Measurements from ENCODE around the gene LEP.

Gene LEP

GRCh38 chr7:128203710-128204214 is 37.3 kb upstream of the LEP start:
- H3K36me3 ChIP-seq (ENCODE audit: insufficient read depth, low read length): no peaks in the 10 kb centered on the region
- H3K9me3 ChIP-seq (ENCODE audit: insufficient read depth, low read depth, low read length): no peaks in the 10 kb centered on the region
- no peak overlapping the region for H3K4me3 ChIP-seq (ENCODE audit: low read length)
- 80% methylated on average over 8 of the region's 8 CpGs for WGBS
- no peak overlapping the region for H3K9ac ChIP-seq (ENCODE audit: low read depth, low read length)
- H3K27ac ChIP-seq (ENCODE audit: low read depth, low read length): no peak overlapping the region
- H3K27me3 ChIP-seq (ENCODE audit: insufficient read depth, low read length): peaks cover 68% of the 10 kb centered on the region
- H3K4me1 ChIP-seq (ENCODE audit: insufficient read depth, low read length): 0 out of 2 replicates have a peak, but pooled peaks cover 4% of the 10 kb centered on the region

- Histone ChIP-seq H3K27ac (ENCODE audit: low read depth, low read length) (no peak overlapping the region), H3K9me3 (ENCODE audit: insufficient read depth, low read depth, low read length) (no peaks in the 10 kb centered on the region), H3K36me3 (ENCODE audit: insufficient read depth, low read length) (no peaks in the 10 kb centered on the region), H3K9ac (ENCODE audit: low read depth, low read length) (no peak overlapping the region), H3K27me3 (ENCODE audit: insufficient read depth, low read length) (peaks cover 64% of the 10 kb centered on the region), H3K4me3 (ENCODE audit: low read length) (no peak overlapping the region), H3K4me1 (ENCODE audit: insufficient read depth, low read length) (0 out of 2 replicates have a peak, but pooled peaks cover 4% of the 10 kb centered on the region)
- WGBS: 95% methylated on average over 5 of the region's 5 CpGs
Measured at GRCh38 chr7:128204455-128204854, 36.6 kb upstream of the LEP start.

GRCh38 chr7:128205068-128205467 is 36.0 kb upstream of the LEP start:
- Histone ChIP-seq H3K4me1 (ENCODE audit: insufficient read depth, low read length) (0 out of 2 replicates have a peak, but pooled peaks cover 4% of the 10 kb centered on the region), H3K27me3 (ENCODE audit: insufficient read depth, low read length) (peaks cover 59% of the 10 kb centered on the region), H3K27ac (ENCODE audit: low read depth, low read length) (no peak overlapping the region), H3K36me3 (ENCODE audit: insufficient read depth, low read length) (no peaks in the 10 kb centered on the region), H3K4me3 (ENCODE audit: low read length) (no peak overlapping the region), H3K9ac (ENCODE audit: low read depth, low read length) (no peak overlapping the region), H3K9me3 (ENCODE audit: insufficient read depth, low read depth, low read length) (no peaks in the 10 kb centered on the region)
- WGBS: 92% methylated on average over 4 of the region's 4 CpGs

- Histone ChIP-seq H3K27ac (ENCODE audit: low read depth, low read length) (no peak overlapping the region), H3K4me3 (ENCODE audit: low read length) (no peak overlapping the region), H3K9ac (ENCODE audit: low read depth, low read length) (no peak overlapping the region), H3K4me1 (ENCODE audit: insufficient read depth, low read length) (0 out of 2 replicates have a peak, but pooled peaks cover 4% of the 10 kb centered on the region), H3K27me3 (ENCODE audit: insufficient read depth, low read length) (peaks cover 57% of the 10 kb centered on the region), H3K9me3 (ENCODE audit: insufficient read depth, low read depth, low read length) (no peaks in the 10 kb centered on the region), H3K36me3 (ENCODE audit: insufficient read depth, low read length) (no peaks in the 10 kb centered on the region)
- 86% methylated on average over 16 of the region's 16 CpGs for WGBS
Measured at GRCh38 chr7:128206017-128206746, 34.9 kb upstream of the LEP start.

GRCh38 chr7:128206747-128207500 is 34.2 kb upstream of the LEP start:
- no peak overlapping the region for H3K4me3 ChIP-seq (ENCODE audit: low read length)
- WGBS: 73% methylated on average over 9 of the region's 9 CpGs

GRCh38 chr7:128207609-128208008 is 33.5 kb upstream of the LEP start:
- Histone ChIP-seq H3K4me3 (ENCODE audit: low read length) (no peak overlapping the region), H3K9ac (ENCODE audit: low read depth, low read length) (no peak overlapping the region), H3K9me3 (ENCODE audit: insufficient read depth, low read depth, low read length) (no peaks in the 10 kb centered on the region), H3K27ac (ENCODE audit: low read depth, low read length) (no peak overlapping the region), H3K36me3 (ENCODE audit: insufficient read depth, low read length) (no peaks in the 10 kb centered on the region), H3K4me1 (ENCODE audit: insufficient read depth, low read length) (peaks cover 10% of the 10 kb centered on the region; the same call in 1 of the 2 replicates), H3K27me3 (ENCODE audit: insufficient read depth, low read length) (peaks cover 43% of the 10 kb centered on the region)
- WGBS: 62% methylated on average over 4 of the region's 4 CpGs

More at GRCh38 chr7:128206747-128207500, 34.2 kb upstream of the LEP start:
- H3K27me3 ChIP-seq (ENCODE audit: insufficient read depth, low read length): peaks cover 50% of the 10 kb centered on the region
- peaks cover 5% of the 10 kb centered on the region; the same call in 1 of the 2 replicates for H3K4me1 ChIP-seq (ENCODE audit: insufficient read depth, low read length)
- H3K9me3 ChIP-seq (ENCODE audit: insufficient read depth, low read depth, low read length): no peaks in the 10 kb centered on the region
- no peak overlapping the region for H3K9ac ChIP-seq (ENCODE audit: low read depth, low read length)
- no peak overlapping the region for H3K27ac ChIP-seq (ENCODE audit: low read depth, low read length)
- no peaks in the 10 kb centered on the region for H3K36me3 ChIP-seq (ENCODE audit: insufficient read depth, low read length)

GRCh38 chr7:128209229-128210035 is 31.6 kb upstream of the LEP start:
- Histone ChIP-seq H3K4me1 (ENCODE audit: insufficient read depth, low read length) (peaks cover 10% of the 10 kb centered on the region; the same call in 1 of the 2 replicates), H3K27me3 (ENCODE audit: insufficient read depth, low read length) (peaks cover 25% of the 10 kb centered on the region), H3K27ac (ENCODE audit: low read depth, low read length) (no peak overlapping the region), H3K36me3 (ENCODE audit: insufficient read depth, low read length) (no peaks in the 10 kb centered on the region), H3K9ac (ENCODE audit: low read depth, low read length) (no peak overlapping the region), H3K9me3 (ENCODE audit: insufficient read depth, low read depth, low read length) (no peaks in the 10 kb centered on the region), H3K4me3 (ENCODE audit: low read length) (no peak overlapping the region)
- WGBS: 54% methylated on average over 28 of the region's 28 CpGs

GRCh38 chr7:128210036-128210347 is 31.1 kb upstream of the LEP start:
- H3K9ac ChIP-seq (ENCODE audit: low read depth, low read length): no peak overlapping the region
- no peak overlapping the region for H3K27ac ChIP-seq (ENCODE audit: low read depth, low read length)
- H3K4me1 ChIP-seq (ENCODE audit: insufficient read depth, low read length): peaks cover 10% of the 10 kb centered on the region; the same call in 1 of the 2 replicates
- 47% methylated on average over 3 of the region's 3 CpGs for WGBS
- no peaks in the 10 kb centered on the region for H3K36me3 ChIP-seq (ENCODE audit: insufficient read depth, low read length)
- peaks cover 22% of the 10 kb centered on the region for H3K27me3 ChIP-seq (ENCODE audit: insufficient read depth, low read length)
- H3K9me3 ChIP-seq (ENCODE audit: insufficient read depth, low read depth, low read length): no peaks in the 10 kb centered on the region
- H3K4me3 ChIP-seq (ENCODE audit: low read length): no peak overlapping the region

- Histone ChIP-seq H3K27ac (ENCODE audit: low read depth, low read length) (no peak overlapping the region), H3K4me1 (ENCODE audit: insufficient read depth, low read length) (peaks cover 10% of the 10 kb centered on the region; the same call in 1 of the 2 replicates), H3K27me3 (ENCODE audit: insufficient read depth, low read length) (peaks cover 18% of the 10 kb centered on the region), H3K4me3 (ENCODE audit: low read length) (no peak overlapping the region), H3K9ac (ENCODE audit: low read depth, low read length) (no peak overlapping the region), H3K9me3 (ENCODE audit: insufficient read depth, low read depth, low read length) (no peaks in the 10 kb centered on the region), H3K36me3 (ENCODE audit: insufficient read depth, low read length) (no peaks in the 10 kb centered on the region)
- 84% methylated on average over 19 of the region's 19 CpGs for WGBS
Measured at GRCh38 chr7:128210590-128211570, 30.2 kb upstream of the LEP start.

GRCh38 chr7:128211626-128212025 is 29.5 kb upstream of the LEP start:
- no peak overlapping the region for H3K9ac ChIP-seq (ENCODE audit: low read depth, low read length)
- peaks cover 10% of the 10 kb centered on the region; the same call in 1 of the 2 replicates for H3K4me1 ChIP-seq (ENCODE audit: insufficient read depth, low read length)
- H3K27ac ChIP-seq (ENCODE audit: low read depth, low read length): no peak overlapping the region
- no peak overlapping the region for H3K4me3 ChIP-seq (ENCODE audit: low read length)
- no peaks in the 10 kb centered on the region for H3K36me3 ChIP-seq (ENCODE audit: insufficient read depth, low read length)
- WGBS: 41% methylated on average over 4 of the region's 4 CpGs
- peaks cover 17% of the 10 kb centered on the region for H3K27me3 ChIP-seq (ENCODE audit: insufficient read depth, low read length)
- no peaks in the 10 kb centered on the region for H3K9me3 ChIP-seq (ENCODE audit: insufficient read depth, low read depth, low read length)

Data from HUES64 (cell line).